Measurements from ENCODE around the gene LRRC15.

DNA sequence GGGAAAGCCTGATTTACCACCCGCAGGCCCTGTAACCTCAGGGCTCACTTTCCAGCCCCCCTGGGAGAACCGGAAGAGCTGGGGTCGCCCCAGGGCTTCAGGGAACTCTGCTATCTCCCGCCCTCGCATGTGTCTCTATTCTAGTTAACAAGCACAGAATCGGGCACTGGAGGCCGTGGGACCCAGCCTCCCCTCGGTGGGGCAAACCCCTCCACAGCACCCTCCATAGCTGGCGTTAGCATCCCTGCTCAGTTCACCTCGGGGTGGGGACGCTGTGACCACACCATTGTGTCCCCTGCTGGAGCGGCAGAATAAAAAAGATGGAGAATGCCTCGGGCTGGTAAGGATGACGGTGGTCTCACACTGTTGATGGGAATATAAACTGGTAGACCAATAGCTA lies 3.5 kb upstream of the LRRC15 start:
- TF ChIP-seq, protein P1, sequence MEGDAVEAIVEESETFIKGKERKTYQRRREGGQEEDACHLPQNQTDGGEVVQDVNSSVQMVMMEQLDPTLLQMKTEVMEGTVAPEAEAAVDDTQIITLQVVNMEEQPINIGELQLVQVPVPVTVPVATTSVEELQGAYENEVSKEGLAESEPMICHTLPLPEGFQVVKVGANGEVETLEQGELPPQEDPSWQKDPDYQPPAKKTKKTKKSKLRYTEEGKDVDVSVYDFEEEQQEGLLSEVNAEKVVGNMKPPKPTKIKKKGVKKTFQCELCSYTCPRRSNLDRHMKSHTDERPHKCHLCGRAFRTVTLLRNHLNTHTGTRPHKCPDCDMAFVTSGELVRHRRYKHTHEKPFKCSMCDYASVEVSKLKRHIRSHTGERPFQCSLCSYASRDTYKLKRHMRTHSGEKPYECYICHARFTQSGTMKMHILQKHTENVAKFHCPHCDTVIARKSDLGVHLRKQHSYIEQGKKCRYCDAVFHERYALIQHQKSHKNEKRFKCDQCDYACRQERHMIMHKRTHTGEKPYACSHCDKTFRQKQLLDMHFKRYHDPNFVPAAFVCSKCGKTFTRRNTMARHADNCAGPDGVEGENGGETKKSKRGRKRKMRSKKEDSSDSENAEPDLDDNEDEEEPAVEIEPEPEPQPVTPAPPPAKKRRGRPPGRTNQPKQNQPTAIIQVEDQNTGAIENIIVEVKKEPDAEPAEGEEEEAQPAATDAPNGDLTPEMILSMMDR (conservative IDR thresholded peaks at IDR 0.05 in 1 of 2, IDR thresholded peaks at IDR 0.05 in 1 of 2; ENCODE audit: extremely low read depth in 1 of 2, insufficient read depth in 1 of 2, low read depth in 1 of 2, low read length in 2 of 2): no peak
- no peak for TF ChIP-seq EZH2 (IDR thresholded peaks at IDR 0.05; ENCODE audit: borderline replicate concordance, low read length)
